C4-2B (cell line): Measurements from ENCODE around the gene PPM1B.

Experiments used
- CTCF ChIP-seq: fragments of 450-650 bp; conservative IDR thresholded peaks from 2 replicates; pipeline ENCODE4 v1.5.1; 2017; ENCODE audit warnings: mild to moderate bottlenecking
- ZFX ChIP-seq: fragments of 450-650 bp; IDR thresholded peaks from 2 replicates; pipeline ENCODE4 v1.6.1; 2017

GRCh38 chr2:44273596-44273995 is 104.9 kb downstream of the PPM1B start:
- no peak for TF ChIP-seq CTCF
- TF ChIP-seq ZFX = no peak
